ENCODE measurements around the gene MRPL39.
A peak's percentile ranks its signal among the peaks of the same experiment; 100 is the strongest.

The MRPL39 gene

DNA sequence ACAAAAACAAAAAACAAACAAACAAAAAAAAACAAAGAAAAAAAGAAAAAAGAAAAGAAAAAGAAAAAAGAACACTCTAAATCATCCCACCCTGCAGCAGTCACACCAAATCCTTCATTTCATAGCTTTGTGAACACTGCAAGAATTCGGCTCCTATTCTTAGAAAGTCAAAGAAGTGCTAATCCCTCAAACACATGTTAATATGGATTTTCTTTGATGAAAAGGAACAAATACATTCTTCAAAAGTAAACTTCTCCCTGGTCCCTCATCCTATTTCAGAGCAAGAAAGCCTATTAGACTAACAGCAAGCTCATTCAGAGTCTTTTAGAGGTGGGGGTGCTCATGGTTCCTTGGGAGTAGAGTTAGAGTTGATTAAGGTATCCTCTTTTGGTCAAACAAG, 7.2 kb upstream of the MRPL39 start:
- no peak for DNase-seq (ENCODE audit: low spot score)

DNA sequence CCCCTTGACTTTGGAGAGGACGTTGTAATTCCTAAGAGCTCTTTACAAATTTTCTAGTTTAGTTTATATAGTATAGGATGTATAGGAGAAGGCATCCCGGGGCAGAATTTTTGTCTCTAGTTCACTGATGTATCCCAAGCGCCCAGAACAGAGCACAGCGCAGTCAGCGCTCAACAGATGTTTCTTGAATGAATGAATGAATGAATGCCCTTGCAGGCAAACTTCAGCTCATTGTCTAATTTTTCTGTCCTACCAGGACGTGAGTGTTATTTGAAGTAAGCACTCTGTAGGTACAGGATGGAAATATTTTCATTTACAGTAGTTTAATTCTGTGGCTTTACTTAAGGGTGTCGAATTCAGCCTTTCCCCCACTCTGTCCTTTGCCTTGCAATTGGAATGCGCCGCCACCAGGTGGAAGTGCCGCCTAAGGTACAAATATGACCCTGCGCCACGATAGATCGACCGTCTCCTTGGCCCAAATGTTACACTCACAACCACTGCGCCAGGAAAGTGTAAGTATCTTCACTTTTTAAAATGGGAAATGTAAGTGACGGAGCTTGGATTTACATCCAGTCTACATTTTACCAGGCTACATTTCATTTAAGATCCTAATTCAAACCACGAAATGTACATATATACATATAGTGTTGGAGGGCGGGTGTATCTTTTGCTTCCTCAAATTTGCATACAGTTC, 910 bp upstream of the MRPL39 start:
- peak; percentile 70 for DNase-seq (ENCODE audit: low spot score)

DNA sequence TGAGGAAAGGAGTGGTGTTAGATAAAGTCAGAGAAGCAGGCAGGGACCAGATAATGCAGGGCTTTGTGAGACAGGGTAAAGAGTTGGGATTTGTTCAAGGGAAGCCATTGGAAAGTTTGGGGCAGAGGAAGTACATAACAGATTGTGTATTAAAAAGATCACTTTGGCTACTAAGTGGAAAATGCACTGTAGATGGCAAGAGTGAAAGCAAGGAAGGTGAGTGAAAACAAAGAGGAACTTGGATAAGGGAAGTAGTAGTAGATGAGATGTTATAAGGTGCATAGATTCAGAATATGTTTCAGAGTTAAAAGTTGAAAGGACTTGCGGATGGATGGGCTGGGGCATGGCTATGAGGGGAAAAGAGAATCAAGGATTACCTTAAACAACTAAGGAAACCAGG, 17.4 kb downstream of the MRPL39 start:
- DNase-seq (ENCODE audit: low spot score), result no peak

DNA sequence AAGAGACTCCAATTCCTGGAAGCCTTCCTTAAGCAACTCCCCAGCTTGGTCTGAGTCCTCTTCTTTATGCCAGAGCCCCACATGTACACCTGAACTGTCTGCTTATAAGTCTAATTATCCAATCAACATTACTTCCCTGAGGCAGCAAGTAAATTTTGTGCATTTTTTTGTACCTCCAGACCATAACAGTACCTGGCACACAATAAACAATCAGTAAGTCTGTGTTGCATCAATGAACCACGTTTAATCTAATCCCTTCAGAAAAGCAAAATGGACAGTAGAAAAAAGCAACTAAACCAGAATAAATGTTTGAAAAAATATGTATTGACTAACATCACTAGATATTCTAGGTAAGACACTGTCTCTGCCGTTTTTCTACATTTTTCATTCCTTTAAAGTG, 20.5 kb downstream of the MRPL39 start:
- DNase-seq (ENCODE audit: low spot score), result no peak

- no peak for DNase-seq (ENCODE audit: low spot score)
These were observed 21.0 kb downstream of the MRPL39 start for GRCh38 chr21:25586326-25586725.

GRCh38 chr21:25584833-25585676, 22.2 kb downstream of the MRPL39 start:
- no peak for DNase-seq (ENCODE audit: low spot score)

DNA sequence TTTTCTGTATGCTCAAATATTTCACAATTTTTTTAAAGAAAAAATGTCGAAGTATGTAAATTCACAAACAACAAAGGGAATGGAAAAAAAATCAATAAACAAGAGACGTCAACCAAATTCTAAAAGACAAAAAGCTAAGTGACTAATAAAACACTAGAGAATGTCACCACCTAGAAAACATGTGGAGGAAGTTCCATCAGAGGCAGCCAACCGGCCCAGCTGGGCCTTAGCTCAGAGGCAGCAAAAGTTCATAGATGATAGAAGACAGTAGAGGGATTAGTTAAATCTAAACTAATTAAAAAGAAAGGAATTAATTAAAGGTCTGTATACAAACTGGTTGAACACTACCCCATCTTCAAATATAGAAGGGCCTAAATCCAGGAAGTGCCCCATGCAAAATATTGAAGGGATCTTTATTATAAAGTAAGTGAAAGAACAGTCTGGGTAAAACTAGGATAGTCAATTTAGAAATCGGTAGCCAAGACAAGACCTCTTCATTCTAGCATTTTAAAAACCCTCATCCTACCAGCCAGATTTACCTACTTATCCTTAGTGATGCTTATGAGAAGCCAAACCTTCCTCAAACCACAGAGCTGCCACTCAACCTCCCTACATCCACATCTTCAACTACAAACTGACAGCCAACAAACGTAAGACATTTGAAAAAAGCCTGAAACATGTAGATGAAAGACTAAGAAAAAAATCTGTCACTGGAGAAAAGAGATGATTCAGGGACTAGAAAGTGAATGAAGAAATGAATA, 23.7 kb downstream of the MRPL39 start:
- no peak for DNase-seq (ENCODE audit: low spot score)

DNA sequence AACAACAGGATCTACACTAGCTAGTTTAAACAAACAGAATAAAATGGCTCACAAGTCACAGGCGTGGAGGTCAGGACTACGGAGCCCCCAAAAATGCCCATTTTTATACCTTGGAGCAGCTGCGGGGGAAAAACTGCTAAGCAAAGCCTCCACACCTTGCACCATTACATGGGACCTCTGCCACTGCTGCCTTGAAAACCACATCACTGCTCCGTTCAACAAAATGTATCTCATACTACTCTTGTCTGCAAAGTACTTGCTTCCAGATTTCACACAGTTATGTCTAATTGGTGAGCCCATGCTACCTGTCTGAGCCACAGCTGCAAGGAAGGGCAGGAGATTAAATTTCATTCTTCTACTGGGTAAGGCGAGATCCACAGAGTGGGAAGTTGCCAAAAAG, 24.4 kb downstream of the MRPL39 start:
- no peak for DNase-seq (ENCODE audit: low spot score)

DNA sequence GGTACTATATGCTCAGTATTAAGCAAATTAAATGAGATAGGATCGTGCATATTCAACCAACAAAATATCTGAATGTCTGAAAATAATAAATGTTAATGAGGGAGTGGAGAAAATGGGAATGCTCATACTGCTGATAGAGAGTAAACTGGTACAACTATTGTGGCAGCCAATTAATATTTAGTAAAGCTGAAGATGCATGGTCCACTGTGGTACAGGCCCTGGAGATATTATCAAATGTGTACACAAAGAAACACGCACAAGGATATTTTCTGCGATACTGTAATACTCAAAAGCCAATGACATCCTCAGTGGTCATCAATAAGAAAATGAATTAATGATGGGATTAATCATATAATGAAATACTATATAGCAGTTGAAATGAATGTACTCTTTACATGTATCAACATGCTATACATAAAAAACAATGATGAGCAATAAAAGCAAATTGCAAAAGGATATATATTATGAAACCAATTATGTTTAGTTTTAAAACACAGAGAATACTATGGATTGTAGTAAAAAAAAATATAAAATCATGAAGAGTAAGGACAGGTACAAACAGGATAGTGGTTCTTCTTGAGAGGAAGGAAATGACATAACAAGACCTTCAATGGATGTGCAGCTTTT, 25.0 kb downstream of the MRPL39 start:
- DNase-seq (ENCODE audit: low spot score), result no peak

DNA sequence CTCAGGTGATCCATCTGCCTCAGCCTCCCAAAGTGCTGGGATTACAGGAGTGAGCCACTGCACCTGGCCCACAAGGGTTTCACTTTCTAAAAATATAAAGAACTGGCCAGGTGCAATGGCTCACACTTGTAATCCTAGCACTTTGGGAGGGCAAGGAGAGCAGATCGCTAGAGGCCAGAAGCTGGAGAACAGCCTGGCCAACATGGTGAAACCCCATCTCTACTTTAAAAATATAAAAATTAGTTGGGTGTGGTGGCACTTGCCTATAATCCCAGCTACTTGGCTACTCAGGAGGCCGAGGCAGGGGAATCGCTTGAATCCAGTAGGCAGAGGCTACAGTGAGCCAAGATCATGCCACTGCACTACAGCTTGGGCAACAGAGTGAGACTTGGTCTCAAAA, 25.7 kb downstream of the MRPL39 start:
- no peak for DNase-seq (ENCODE audit: low spot score)

DNA sequence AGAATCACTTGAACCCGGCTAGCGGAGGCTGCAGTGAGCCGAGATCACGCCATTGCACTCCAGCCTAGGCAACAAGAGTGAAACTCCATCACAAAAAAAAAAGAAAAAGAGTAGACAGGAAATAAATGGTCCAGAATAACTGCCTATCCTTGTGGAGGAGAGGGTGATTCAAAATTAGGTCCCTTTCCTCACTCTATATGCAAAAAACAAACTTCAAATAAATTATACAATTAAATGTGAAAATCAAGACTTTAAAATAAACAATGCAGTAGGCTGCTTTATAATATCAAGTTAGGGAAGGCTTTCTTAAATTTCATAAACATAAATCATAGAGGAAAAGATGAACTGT, 26.4 kb downstream of the MRPL39 start:
- no peak for DNase-seq (ENCODE audit: low spot score)

- DNase-seq (ENCODE audit: low spot score), result no peak
These were observed 27.9 kb downstream of the MRPL39 start for GRCh38 chr21:25579226-25580013.

GRCh38 chr21:25578056-25578961, 29.0 kb downstream of the MRPL39 start:
- DNase-seq (ENCODE audit: low spot score), result no peak

GRCh38 chr21:25577424-25578055, 29.7 kb downstream of the MRPL39 start:
- DNase-seq (ENCODE audit: low spot score), result no peak

GRCh38 chr21:25573409-25574206, 33.7 kb downstream of the MRPL39 start:
- DNase-seq (ENCODE audit: low spot score), result no peak

GRCh38 chr21:25572861-25573310, 34.4 kb downstream of the MRPL39 start:
- DNase-seq (ENCODE audit: low spot score), result no peak

GRCh38 chr21:25571726-25572121, 35.6 kb downstream of the MRPL39 start:
- no peak for DNase-seq (ENCODE audit: low spot score)

DNA sequence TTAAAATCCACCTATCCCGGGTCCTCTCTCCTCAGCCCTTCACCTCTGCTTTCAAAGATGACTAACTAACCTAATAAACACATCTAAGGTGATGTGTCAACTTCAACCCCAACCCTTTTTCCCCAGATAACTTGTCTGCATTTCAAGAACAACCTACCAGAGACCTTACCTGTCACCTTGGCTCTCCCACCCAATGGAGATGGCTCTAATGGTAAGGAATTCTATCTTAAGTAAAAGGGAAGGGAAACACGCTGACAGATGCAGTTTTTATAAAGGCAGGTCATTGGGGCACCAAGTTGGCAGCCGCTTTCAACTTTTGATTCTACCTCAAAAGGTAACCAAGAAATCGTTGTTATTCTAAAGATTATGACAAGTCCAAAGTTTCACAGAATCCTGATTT, 37.6 kb downstream of the MRPL39 start:
- DNase-seq (ENCODE audit: low spot score), result no peak

GRCh38 chr21:25569084-25569483, 38.2 kb downstream of the MRPL39 start:
- no peak for DNase-seq (ENCODE audit: low spot score)

All from hematopoietic multipotent progenitor cell treated with erythropoietin and hydrocortisone succinate and interleukin-3 and kit ligand, for 17 days (in vitro differentiated cells).